ENCODE measurements around the gene CLDN8.

The CLDN8 gene

DNA sequence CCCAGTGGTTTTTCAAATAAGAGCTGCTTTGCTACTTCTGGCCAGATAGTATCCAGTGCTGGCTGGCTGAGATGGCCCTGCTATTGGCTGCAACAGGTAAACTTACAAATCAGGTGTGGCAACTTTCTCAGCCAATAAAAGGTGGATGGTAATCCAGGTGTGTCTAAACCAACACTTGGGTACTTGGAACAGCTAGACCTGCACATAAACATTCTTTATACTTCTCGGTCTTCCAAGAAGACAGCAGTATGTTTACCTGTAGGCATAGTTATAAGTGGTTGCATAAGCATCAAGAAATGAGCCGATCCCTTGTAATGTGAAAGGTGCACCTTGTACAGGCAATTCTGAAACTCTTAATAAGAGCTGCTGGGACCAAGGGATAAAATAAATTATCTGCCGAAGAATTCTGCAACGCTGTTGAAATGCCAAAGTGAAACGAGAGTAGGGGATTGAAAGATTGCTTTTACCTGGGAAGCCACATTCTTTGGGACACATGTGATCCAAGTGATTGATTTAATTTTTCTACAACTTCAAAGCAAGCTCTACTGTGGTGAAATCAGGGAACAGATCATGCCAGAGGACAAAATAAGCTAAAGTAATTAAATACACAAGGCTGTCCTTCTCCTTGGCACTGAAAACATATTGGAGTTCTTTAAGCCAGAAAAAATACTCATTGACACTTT is at the start of gene CLDN8:
Gene CLDN8 (minus strand): TSS at position 57 of the 683 bp plus-strand sequence. CDS start 172 bp downstream, outside the sequence.
- no peak for DNase-seq (ENCODE audit: low spot score)

DNA sequence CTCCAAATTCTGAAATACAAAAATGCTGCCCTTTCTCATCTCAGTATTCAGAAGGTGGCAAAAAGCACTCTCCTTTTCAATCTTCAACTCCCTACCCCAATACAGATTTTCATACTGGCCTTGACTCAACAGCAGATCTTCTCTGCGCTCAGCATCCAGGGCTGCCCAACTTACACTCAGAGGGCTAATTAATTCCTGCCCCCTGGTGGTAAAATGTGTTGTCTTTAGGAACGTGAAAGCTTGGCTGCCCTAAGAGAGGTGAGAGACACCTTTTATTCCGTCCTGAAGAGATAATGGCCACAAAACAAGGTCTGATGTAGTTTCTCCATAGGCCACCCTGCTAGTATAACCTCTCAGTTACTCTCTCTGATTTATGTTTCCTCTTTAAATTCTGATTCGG is 41.9 kb upstream of the CLDN8 start:
- peak; percentile 19 for DNase-seq (ENCODE audit: low spot score)

DNA sequence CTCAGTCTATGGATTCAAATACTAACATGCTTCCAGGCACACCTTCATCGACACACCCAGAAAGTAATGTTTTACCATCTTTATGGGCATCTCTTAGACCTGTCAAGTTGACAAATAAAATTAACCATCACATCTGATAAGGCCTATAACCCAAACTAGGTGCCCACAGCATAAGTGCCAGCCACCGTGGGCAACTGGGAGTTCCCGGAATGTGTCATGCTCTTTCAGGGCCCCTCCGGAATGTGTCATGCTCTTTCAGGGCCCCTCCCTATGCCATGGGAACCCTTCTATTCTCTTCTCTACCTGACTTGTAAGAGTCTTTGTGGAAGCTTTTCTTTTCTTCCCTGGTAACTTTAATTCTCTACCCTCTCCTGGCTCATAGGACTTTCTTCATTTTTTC is 40.2 kb upstream of the CLDN8 start:
- no peak for DNase-seq (ENCODE audit: low spot score)

DNA sequence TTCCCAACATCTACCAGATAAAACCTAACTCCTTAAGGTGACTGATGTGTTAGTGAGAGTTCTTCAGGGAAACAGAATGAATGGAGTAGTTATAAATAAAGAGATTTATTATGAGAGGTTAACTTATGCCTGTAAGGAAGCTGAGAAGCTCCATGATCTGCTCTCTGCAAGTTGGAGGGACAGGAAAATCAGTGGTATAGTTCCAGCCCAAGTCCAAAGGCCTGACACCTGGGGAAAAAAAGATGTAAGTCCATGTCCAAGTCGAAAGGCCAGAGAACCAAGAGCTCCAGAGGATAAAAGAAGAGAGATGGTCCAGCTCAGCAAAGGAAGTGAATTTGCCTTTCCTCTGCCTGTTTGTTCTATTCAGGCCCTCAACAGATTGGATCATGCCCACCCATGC is 39.8 kb upstream of the CLDN8 start:
- DNase-seq (ENCODE audit: low spot score) = no peak

DNA sequence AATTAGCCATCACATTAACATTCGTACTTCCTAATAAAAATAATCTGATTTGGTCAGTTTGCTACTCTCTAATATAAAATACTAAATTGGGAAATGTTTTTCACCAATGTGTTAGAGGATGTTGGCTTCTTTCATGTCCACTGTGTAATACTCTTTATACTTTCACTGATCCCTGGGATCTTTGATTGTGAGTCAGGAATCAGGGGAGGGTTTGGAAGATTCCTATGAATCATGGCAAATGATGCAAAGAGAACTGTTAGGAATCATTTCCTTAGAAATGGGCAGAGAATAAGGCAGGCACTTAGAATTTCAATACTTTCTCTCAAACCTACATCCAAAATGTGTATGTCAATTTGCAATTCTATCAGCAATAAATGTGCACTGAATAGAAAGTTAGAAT is 35.9 kb upstream of the CLDN8 start:
- no peak for DNase-seq (ENCODE audit: low spot score)

DNA sequence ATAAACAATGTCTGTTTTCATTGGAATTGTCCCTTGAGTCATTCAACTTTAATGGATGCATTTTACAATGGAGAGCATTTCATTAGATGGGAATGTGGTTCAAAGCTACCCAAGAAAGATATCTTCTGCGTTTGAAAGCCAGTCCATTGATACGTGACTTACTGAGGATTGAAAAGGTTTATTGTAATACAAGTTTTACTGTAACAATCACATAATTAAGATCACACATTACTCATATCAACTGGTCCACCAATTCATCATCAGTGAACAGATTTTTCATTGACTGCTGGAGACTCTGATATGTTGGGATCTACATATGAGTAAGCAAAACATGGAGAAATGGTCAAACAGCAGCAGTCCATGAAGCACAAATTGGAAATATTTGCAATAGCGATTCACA is 34.0 kb upstream of the CLDN8 start:
- no peak for DNase-seq (ENCODE audit: low spot score)

DNA sequence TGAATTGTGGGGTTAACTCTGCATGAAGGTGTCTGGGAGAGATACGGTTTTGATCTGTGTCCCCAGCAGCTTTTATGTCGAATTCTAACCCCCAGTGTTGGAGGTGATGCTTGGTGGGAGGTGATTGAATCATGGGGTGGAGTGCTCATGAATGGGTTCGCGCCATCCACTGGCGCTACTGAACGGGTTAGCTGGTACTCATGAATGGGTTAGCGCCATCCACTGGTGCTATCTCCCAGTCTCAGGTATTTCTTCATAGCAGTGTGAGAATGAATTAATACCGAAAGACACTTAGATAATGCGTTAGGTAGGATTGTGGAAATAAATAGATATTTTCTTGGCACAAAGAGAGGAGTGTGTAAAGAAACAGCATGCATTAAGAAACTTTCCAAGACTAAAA is 32.9 kb upstream of the CLDN8 start:
- no peak for DNase-seq (ENCODE audit: low spot score)

DNA sequence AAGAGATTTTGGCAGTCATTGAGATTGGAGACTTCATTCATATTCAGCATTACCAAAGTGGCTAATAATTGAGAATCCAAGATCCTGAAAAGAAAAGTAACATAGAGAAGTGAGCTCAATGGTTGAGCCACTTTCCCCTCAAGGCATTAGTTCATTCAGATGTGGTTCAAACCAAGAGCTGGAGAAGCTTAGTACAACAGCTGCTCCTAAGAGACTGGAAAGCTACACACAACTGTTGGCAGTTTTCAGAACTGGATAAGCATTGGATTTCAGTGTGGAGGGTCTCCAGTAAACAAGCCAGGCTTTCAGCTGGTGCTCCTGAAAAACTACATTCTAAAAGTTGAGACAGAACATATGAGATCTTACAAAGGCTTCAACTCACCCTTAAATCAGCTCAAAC is 29.2 kb upstream of the CLDN8 start:
- no peak for DNase-seq (ENCODE audit: low spot score)

DNA sequence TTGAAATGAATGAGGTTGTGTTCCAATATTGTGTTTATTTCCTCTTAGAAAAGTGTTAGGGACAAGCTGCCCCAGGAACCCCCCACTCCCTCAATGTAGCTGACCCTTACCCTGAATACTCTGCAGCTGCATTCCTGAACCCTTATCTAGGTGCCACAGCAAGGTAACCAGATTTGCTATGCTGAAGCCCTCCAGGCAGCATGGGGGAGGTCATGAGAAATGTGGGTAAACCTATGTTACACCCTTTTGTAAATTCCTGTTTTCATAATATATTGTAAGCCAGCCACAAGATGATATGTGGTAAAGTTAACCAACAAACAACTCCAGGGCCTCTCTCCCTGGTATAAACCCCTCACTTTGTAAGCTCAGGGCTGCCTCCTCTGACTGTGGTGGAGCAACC is 27.8 kb upstream of the CLDN8 start:
- no peak for DNase-seq (ENCODE audit: low spot score)

DNA sequence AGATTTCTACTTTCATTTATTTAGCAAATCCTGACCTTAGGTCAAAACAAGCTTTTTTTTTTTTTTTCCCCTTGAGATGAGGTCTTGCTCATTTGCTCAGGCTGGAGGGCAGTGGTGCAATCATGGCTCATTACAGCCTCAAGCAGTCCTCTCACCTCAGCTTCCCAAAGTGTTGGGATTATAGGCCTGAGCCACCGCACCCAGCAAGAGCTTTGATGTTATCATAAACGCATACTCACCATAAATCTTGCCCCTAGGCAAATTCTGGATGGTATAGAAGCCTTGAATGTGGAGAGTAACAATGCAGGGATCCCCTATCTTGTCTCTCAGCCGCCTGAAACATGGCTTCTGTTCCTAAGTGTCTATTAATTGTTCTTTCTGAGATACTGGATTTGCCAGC is 24.8 kb upstream of the CLDN8 start:
- no peak for DNase-seq (ENCODE audit: low spot score)

DNA sequence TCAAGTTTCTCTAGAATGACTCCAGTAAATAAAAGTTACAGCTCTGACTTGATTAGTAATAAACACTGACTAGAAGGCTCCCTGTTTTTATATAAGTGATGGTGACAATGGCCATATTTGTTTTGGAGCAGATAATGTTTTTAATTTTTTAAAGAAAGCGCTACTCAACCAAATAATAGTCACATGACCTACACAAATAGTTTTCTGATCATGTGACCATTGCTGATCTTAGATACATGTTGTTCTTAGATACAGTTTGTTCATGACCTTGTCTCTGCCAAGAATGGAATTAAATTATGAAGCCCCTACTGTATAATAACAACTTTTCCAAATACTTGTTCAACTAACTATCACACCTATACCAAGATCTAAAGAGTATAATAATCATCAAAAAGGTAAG is 22.3 kb upstream of the CLDN8 start:
- DNase-seq (ENCODE audit: low spot score) = no peak

DNA sequence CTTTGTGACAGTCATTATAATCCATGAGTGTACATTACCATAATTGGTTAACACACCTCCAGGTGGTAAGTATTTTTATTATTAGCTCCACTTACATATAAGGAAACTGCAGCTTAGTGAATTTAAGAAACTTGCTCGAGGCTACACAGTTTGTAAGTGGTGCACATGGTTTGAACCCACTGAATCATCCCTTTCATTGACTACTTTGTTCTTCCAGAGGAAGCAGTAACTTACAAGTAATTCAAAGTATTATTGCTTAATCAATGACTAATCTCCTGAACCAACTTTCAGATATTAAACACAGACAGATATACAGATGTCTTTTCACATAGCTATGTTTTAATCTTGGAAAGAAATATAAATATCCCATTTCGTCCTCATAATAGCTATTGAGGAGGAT is 18.7 kb upstream of the CLDN8 start:
- no peak for DNase-seq (ENCODE audit: low spot score)

DNA sequence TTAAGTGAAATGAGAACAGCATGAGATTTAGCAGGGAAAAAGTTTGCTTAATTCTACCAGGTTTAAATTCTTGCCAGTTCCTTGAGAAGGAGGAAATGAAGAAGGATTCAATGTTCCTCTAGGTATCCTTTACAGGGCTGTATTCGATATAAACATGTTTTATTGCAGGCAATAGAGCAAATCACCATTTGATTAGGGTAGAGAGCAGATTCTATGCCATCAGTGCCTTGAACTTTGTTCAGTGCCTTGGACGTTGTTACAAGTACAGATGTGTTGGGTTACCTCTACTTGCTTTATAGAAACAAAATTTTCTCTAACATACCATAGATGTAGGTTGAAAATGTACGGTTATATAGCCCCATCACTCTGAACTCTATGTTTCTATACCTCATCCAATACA is 18.2 kb upstream of the CLDN8 start:
- no peak for DNase-seq (ENCODE audit: low spot score)

DNA sequence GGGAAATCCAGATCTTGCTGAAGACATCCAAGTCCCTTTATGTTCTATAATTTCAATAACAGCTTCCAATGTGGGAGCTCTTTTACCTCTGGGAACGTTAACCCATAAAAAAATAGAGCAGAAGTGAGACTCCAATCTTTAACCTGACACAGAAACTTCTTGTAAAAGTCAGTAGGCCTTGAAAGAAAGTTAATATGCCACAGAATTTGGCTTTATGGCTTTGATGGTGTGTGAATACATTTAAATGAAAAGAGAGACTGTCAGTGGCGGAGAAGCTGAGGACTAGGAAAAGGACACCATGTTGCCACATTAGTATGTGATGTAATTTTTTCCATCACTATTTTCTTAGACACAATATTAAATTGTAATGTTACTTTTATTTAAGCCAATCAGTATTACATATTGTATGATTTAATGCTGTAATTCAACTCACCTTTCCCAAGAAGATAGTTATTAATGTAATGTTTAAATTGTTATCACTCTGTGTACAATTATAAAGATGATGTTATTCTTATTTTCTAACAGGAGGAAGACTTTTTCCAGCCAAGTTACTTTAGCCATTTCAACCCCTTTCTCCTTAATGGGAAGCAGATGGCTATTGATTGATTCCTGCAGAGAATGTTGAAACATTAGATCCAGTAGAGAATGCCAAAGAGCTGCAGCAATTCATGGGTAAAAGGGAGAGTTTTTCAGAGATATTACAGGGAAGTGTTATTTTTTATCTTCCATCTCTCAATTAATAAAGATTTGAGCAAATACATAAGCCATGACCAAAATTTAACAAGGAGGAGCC is 17.5 kb upstream of the CLDN8 start:
- DNase-seq (ENCODE audit: low spot score) = no peak

DNA sequence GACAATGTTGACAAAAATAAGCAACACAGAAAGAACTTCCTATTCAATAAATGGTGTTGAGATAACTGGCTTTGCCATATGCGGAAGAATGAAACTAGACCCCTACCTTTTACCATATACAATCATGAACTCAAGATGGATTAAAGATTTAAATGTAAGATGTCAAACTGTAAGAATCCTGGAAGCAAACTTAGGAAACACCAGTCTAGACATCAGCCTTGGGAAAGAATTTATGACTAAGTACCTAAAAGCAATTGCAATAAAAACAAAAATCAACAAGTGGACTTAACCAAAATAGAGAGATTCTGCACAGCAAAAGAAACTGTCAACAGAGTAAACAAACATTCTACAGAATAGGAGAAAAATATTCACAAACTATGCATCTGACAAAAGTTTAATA is 16.1 kb upstream of the CLDN8 start:
- DNase-seq (ENCODE audit: low spot score) = no peak

DNA sequence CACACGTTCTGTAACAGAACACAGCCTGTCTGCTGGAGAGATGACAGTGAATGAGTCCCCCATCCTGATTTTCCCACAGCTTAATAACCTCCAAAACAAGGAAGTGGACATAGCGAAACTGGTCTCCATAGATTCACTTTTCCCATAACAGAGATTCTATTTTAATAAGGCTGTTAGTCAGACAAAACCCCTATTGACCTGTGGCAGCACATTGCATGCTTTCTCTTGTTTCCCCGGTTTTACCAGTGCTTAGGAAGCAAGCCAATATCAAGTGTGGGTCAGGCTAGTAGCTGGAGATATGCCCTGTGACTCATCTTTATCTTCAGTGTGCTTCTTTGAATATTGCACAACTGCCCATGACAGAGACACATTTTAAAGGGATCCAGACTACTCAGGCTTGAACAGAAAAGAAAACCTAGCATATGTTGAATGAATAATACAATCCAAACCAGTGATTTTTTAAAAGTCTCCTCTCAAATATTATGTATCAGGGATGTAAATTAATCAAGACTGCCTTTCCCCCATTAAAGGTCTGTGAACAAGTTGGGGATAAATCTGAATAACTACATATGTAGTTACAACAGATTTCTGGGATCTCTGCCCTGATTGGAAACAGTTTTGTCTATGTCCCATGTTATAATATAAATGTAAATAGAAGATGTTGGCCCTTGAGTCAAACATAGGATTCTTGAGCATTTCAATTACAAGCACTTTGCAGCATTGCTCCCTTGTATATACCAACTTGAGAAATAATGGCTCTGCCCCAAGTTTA is 11.9 kb upstream of the CLDN8 start:
- peak; percentile 18 for DNase-seq (ENCODE audit: low spot score)

DNA sequence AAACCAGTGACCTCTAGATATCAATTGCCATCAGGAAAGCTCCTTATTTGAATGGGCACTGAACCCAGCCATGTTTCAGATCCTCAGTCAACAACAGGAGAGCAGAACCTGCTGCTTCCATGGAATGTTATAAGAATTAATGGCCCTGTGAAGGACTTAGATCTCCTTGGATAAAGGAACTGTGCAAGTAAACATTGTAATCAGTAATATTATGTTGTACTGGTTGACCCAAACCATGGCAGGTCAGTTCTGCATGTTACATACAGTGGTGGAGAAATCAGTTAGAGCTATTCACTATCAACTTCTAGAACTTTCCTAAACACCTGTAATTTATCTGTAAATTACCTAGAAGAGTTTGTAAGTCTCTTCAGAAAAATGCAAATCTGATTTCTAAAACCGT is 11.2 kb upstream of the CLDN8 start:
- no peak for DNase-seq (ENCODE audit: low spot score)

DNA sequence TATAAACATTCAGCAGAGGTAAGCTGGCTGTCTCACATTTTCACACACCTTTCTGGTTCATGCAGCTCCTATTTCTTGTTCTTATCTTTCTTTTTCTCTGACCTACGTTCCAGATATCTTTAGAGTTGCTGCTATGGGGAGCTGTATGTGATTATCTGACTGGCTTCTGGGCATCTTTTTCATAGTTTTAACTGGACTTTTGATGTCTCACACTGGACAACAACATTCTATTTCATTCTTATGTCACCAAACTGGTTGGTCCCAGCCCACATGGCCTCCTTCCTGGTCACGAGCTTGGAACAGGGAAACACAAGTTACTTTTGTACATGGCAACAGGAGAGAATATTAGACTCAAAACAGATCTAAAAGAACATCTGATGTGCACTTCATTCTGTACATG is 7.7 kb upstream of the CLDN8 start:
- no peak for DNase-seq (ENCODE audit: low spot score)

DNA sequence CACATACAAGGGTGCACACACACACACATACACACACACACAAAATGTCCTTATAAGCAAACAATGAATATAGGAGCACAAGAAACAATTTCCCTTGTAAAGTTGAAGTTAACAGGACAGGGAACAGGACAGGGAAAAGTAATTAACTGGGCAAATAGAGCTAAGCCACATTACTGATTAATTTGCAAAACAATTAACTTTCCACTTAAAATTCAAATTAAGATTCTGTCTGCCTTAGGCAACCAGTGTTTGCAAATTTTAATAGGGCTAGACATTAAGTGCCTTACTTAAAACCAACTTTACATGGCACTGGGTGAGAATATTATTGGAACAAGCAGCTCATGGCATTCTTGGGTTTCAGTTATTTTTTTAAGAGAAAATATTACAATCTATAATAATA is 6.8 kb upstream of the CLDN8 start:
- no peak for DNase-seq (ENCODE audit: low spot score)

DNA sequence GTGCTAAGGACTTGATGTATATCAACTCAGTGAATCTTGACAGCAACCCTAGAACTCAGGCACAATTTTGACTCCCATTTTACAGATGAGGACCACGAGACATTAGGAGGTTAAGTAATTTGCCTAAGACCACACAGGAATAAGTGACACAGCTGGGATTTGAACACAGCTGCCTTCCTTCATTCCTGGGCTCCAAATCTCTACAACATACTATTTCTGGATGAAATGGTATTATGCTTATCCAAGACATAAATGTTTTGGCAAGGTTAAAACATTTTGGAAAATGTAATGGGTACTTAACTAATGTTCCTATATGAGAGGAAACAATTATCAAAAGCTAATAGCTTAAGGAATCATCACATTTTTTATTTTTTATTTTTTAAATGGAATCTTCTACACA is 4.8 kb downstream of the CLDN8 start:
- no peak for DNase-seq (ENCODE audit: low spot score)

DNA sequence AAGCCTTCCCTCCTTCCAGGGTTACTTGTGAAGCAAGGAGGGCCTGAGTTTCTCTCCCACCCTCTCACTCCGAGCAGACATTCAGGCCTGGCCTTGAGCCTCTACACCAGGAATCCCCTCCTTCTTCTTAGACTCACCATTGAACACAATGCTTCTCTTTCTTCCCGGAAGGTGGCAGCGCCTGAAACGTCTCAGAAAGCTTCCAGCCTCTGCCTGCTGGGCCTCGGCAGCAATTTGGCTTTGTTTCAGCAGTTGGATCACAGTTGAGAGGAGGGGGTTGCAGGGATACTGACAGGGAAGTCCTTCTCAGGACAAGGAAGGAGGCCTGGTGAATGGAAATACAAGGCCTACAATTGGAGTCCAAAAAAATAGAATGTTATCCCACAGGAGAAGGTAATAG is 6.3 kb downstream of the CLDN8 start:
- DNase-seq (ENCODE audit: low spot score) = no peak

DNA sequence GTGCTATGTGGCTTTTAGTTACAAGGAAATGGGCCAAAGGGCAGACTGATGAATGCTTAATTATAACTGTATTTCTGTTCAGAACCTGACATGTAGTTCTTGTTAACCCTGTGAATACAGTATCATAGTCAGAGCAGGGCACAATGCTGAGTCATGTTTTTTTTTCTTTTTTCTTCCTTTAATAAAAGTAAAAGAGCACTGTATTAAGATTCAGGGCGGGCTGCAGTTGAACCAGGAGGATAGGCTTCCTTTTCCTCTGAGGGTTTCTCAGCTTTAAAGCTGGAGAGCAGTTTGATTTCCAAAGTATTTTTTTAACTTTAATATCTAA is 8.7 kb downstream of the CLDN8 start:
- DNase-seq (ENCODE audit: low spot score) = no peak

DNA sequence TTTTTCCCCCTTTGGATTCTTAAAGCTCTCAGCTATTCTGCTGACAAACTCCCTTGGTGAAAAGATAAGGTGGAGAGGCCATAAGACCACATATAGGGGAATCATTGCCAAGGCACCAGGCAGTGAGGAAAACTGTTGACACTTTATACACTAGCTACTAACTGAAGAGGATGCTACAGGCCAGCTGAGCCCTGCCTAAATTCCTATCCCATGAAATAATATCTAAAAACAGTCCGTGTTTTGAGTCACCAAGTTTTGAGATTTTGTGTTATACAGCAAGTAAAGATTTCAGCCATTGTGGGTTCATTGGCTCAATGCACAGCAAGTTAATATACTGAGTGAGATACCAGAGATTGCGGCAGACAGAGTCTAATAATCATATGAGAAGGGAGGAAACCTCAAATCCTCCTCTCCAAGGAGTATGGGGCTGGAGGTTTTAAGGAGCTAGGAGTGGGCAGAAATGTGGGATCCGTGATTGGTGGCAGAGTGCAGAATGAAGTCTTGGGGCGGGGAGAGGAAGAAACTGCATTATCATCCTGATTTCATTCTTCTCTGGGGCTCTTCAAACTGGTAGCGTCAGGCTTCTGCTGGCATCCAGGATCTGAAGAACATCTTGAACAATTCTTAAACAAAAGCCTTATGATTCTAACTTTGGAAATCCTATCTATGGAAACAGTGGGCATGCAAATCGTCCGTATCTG is 9.2 kb downstream of the CLDN8 start:
- DNase-seq (ENCODE audit: low spot score) = no peak
